GM19452 (cell line): Measurements from ENCODE around the gene PRG2.
"Not testable (repeated sequence)": the region's sequence is repeated elsewhere in the genome, so short reads cannot be mapped to it uniquely, and the experiment has no call there.

Experiments used
- ATAC-seq: cut with Tn5 transposase; IDR thresholded peaks from one replicate; pipeline ENCODE4 v1.9.1; 2021; ENCODE audit not compliant: unreplicated experiment

Gene PRG2

DNA sequence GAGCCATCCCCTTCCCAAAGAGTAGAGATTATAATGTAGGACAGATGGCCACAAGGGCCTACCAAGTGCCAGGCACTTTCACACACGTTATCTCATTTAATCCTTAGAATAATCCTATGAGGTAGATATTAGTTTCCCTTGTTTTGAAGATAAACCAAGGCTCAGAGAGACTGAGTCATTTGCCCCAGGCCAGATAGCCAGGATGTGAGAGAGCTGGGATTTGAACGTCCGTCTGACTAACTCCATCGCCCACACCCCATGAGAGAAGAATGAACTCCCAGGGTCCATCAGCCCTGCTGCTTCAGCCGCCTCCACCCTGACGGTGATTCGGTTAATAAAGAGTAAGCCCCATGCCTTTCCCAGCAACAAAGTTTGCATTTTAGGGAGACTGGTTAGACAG is 20.2 kb downstream of the PRG2 start:
- ATAC-seq, result no peak

DNA sequence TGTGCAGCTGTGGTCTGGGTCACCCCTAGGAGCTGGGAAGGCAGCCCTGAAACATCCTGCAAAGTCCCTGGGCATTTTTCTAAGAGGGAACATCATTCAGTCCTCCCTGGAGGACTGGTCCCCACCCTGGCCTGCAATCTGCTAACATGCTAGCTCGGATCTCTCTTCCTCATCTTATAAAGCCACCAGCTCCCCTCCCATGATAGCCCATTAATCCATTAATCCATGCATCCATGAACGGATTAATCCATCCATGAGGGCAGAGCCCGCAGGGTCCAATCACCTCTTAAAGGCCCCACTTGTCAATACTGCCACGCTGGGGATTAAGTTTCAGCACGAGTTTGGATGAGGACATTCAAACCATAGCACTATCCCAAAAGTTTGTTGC is 21.6 kb downstream of the PRG2 start:
- ATAC-seq, result no peak

DNA sequence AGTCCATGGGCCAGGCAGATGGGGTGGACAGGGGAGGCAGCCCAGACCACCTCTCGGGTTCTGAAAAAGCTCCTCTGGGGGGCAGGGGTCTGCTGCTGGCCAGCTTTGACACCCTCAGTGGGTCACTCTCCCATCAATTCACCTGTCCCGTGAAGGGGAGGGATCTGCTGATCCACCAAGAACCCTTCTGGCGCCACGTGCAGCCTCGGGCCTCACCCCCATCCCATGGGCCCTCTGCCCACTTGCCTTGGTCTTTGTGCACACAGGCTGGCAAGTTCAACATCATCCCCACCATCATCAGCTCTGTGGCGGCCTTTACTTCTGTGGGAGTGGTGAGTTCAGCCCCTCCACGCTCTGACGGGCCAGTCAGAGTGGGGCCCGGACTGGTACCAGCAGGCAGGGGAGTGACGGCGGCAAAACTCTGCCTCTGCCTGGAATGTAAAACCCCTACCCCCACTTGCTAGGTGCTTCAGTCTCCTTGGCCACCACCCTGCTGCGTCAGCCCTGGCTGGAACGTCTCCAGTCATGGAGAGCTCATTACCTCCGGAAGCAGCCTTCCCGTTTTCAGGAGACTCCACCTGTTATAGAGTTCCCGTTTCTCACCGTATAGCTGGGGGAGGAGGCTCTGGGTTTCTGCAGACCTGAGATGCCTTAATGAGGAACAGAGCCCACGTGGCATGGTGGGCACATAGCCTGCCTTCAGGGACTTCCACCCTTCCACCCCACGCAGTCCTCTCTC is 22.2 kb downstream of the PRG2 start:
- ATAC-seq, result no peak

DNA sequence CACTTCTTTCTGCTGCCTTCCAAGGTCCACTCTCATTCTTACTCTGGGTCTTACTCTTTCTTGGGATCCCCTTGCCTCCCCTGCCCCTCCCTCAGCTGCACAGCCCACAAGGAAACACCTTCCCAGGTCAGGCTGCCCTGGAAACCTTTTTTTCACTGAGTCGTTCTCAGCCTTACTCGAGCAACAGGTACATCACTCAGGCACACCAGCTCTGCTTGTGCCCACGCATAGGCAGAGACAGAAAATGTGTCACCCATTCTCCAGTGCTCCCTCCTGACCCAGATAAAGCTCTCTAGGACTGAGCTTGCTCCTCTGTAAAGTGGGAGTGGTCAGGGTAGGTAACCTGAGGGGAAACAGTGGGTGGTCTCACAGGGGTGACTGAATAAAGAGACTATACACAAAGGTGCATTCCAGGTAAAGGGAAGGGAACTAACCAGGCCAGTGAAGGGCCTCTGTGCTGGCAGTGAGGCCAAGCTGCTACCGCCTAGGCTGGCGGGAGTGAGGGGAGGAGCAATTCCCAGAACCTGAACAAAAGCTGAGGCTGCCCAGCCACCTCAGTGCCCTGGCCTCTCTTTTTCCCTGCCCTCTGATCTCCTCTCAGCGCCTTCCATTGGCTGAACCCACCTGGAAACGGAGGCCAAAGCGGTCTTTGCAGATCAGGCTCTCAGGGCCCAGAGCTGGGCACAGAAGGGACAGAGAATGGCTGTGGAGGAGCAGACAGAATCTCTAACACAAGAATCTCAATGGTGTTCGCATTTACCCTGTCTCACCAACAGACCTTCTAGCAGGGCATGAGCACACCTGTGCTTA is 25.4 kb downstream of the PRG2 start:
- no peak for ATAC-seq

DNA sequence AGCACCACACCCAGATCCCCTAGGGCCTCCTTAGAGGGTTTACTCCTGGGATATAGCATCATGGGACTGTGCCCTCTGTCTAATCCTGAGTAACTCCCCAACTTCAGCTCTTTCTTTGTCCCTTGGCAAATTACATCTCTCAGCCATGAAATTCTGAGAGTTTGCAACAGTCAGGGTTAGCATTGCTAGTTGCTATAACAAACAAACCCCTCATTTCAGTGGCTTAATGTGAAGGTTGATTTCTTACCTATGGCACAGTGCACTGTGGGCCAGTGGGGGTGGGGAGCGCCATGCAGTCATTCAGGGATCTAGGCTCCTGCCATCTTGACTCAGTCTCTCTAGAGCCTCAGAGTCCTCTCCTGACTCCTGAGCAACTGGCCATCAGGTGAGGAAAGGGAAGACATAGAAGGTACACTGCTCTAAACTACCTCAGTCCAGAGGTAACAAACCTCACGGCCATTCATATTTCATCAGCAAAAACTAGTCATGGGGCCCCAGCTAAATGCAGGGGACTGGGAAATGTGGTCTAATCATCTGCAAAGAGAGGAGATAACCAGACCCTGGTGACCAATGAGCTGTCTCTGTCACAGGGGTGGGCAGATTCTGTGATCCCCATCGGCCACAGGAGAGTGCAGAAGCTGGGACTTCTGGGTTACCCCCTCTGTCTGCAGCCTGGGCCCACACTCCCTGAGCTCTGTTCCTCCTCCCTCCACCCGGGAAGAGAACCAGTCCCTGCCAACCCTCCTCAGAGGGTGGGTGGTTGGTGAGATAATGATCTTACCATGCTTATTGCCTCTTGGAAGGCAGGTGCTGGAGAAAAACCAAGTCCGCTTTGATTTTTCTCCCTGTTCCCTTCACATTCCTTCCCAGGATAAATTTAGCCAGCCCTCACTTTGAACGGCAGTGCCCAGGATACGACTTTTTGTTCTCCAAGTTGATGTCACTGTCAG is 27.0 kb downstream of the PRG2 start:
- no peak for ATAC-seq

DNA sequence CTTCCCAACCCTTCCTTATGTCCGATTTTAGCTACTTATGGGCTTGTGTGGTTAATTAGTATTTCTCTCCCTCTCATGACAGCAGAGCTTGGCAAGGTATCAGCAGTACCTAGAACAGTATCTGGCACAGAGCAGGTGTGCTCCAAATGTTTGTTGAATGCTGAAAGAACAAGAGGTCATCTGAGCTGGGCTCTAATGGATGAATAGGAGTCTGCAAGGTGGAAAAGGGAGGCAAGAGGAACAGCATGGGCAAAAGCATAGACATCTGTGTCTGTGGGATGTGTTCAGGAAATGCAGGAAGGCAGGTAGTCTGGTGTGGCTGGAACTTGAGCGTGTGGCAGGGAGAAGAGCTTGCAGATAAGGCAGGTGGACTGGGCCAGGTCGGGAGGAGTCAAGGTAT is 28.5 kb downstream of the PRG2 start:
- ATAC-seq, result no peak

DNA sequence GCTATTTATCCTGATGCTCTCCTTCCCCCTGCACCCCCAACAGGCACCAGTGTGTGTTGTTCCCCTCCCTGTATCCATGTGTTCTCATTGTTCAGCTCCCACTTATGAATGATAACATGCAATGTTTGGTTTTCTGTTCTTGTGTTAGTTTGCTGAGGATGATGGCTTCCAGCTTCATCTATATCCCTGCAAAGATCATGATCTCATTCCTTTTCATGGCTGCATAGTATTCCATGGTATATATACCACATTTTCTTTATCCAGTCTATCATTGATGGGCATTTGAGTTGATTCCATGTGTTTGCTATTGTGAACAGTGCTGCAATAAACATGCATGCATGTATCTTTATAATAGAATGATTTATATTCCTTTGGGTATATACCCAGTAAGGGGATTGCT is 29.0 kb downstream of the PRG2 start:
- not testable (repeated sequence) for ATAC-seq

DNA sequence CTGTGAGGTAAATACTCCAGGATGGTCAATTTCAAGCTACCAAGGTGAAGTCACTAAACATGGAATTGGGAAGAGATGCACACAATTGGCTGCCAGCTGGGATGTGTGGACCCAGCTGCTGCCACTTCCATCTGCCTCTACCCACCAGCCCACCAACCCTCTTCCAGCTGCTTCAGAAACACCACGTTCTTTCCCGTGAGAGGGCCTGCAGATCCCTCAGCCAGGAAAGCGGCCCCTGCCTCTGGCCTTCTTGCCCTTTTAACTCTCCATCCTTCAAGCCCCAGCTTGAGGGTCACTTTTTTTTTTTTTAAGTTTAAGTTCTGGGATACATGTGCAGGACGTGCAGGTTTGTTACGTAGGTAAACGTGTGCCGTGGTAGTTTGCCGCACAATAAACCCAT is 29.5 kb downstream of the PRG2 start:
- ATAC-seq, result no peak

DNA sequence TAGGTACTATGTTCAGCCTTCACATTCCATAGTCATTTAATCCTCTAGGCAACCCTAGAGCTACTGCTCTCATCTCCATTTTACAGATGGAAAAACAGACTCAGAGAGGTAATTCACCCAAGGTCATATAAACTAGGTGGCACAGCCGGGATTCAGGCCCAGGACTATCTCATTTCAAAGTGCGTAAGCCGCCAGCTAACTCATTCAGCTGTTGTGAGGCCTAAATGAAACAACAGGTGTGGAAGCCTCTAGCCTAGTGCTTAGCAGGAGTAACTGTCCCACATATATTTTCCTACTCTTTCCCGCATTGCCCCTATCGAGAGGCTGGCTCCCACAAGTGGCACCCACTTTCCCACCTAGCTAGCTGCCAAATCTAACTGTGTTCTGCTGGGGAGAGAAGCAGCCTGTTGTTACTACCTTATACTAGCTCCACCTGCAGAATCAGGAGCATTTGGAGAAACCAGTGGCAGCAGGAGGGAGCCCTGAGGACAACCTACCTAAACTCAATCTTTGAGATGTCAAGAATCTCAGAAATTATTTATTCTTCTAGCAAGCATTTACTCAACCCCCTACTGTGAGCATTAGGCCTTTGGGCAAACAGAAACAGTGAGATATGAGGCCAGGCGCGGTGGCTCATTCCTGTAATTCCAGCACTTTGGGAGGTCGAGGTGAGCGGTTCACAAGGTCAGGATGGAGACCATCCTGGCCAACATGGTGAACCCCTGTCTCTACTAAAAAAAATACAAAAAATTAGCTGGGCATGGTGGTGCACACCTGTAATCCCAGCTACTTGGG is 30.4 kb downstream of the PRG2 start:
- no peak for ATAC-seq

DNA sequence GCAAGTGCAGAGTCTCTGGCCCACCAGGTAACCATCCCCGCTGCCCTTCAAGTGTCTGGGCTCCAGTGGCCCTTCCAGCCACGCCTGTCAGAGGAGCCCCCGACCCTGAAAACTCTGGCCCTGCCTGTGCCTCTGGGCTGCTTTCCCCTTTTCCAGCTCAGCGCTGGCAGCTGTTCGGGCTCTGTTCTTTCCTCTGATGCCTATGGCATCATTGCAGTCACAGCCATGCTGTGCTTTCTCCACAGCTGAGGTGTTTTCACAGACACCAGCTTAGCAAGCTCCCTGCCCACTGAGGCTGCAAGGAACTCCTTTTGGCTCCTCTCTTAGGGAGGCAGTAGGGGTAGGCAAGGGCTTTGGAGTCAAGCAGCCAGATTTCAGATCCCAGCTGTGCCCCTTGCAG is 31.1 kb downstream of the PRG2 start:
- ATAC-seq, result no peak

DNA sequence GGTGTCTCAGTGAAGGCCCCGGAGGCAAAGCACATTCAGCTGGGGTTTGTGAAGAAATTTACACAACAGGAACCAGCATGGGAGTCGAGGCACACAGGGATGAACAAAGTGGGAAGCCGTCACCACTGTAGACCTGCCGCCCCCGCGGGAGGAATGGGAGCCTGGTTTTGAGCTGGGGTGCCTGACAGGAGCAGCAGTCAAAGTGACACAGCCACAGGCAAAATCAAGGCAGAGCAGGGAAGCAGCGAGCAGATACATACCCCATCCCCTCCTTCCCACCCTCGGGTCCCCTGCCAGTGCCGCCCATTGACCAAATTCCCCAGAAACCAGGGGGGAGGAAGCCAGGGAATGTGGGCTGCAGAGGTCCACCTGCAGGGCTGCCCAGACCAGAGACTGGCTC is 31.5 kb downstream of the PRG2 start:
- ATAC-seq, result no peak

DNA sequence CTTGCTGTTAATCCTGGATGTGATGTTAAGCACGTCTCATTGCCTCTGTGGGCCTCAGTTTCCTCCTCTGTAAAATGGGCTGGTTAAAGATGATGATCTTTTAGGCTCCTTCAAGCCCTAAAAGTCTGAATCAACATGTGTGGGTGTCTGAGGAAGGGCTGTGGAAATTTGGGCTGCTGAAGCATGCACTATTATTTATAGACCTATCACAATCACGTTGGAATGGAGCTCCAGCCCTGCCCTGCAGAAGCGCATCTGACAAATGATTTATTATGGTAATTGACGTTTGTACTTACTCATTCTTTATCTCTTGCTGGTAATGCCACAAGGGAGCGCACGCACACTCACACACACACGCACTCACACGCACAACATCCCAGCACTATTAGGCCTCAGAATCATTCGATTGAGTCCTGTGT is 31.9 kb downstream of the PRG2 start:
- no peak for ATAC-seq

DNA sequence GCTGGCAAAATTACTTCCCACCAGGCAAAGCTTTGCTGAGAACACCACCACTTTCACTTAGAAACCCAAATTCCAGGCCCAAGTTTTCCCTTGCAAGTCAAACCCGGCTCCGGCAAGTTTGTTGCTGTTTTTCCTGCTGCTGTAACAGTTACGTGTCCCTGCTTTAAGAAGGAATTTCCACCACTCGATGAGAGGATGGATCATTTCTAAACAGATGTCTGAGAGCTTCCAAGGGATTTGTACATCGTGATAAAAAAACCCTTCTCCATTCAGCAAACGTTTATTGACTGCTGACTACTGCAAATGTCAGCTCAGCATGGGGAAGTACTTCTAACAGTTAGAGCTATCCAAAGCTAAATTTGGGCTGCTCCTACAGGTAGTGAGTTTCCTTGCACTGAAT is 32.6 kb downstream of the PRG2 start:
- ATAC-seq, result no peak

DNA sequence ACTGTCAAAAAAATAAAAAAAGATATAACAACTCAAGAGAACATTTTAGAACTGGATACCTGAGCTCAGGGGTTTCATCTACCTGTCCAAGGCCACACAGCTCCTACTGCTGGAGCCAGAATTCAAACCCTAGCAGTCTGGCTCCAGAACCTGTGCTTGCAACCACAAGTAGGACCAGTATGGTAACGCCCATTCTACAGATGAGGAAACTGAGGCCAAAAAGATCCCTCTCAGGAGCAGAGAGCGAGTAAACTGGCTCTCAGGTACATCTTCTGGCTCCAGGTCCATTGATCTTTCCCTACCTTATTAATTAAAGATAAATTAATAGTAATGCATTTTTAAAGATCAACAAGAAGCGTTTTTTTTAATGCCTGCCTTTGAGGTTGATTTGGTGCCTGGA is 33.1 kb downstream of the PRG2 start:
- ATAC-seq, result no peak

DNA sequence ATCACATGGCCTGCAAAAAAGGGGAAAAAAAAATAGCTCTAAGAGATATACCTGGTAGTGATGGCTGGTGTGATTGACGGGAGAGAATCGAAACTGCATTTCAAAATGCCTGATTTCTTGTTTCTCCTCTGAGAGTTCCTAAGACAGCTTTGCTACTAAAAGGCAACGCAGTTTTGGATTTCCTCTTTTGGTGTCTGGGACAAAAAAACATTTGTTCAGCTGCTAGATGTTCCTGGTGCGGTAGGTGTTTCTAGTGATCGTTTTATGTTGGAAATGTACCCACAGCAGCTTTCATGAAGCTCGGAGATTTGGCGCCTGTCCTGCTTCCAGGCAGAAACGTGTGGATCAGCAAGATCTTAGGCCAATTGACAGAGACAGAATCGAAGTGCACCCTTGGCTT is 34.2 kb downstream of the PRG2 start:
- no peak for ATAC-seq

DNA sequence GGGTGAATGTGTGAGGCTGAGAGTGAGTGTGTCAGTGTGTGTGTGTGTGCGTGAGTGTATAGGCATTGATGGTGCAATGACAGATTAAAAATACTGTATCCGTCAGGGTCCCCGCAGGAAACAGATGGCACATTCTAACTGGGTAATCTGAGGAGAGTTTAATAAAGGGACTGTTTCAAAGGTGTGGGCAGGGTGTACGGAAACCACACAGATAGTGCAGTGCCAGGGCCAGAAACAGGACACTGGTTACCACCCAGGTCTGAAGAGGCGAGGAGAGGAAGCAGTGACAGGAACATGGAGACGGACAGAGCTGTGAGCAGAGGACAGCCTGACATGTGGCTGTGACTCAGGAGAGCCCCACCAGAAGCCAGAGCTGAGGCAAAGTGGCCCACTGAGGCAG is 35.8 kb downstream of the PRG2 start:
- ATAC-seq, result no peak

DNA sequence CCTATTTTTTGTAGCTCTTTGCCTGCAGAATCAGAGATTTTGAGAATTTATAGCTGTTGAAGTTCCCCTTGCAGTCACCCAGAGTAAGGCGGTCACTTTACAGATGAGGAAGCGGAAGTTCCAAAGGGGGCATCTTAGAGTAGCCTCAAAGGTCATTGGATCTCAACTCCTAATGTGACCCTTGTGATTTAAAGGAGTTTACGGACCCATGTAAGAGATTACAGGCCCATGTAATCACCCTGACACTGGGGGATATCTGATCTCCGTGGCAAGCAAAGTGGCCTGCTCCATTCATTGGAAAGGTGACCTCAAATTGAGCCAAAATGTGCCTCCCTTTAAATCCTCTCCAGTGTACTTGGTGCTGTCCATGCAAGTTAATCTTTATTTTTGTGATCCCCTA is 36.6 kb downstream of the PRG2 start:
- ATAC-seq, result no peak

DNA sequence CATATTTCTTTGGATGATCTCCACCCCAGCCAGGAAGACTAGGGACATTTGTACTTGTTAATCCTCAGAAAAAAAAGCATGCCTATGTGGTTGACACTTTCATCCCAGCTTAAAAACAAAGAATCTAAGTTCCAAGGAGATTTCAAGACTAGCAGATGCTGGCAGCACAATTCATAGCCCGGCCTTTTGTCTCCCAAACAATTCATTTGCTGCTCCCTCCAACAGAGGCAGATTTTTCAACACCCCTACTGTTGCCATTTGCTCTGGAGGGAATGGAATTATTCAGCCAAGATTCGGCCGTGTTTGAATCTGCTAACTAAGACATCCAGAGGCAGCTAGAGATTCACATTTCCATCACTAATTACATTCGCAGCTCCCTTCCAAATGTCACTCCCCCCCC is 37.0 kb downstream of the PRG2 start:
- ATAC-seq, result no peak

DNA sequence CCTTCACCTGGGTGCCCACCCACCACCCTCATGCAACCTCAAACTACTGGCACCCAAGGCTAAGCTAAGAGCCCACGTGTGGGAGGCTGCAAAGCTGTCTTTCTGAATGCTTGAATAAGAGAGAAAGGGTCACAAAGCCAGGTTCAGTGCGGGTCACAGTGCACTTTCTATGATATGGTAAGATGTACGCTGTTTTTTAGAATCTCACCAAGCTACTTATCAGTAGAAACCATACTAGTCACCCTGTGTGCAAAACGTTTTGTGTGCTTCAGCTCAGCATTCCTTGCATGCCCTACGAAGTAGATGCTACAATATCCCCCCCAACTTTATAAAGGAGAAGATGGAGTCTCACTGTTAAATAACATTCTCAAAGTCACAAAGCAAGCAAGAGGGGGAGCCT is 37.4 kb downstream of the PRG2 start:
- no peak for ATAC-seq

DNA sequence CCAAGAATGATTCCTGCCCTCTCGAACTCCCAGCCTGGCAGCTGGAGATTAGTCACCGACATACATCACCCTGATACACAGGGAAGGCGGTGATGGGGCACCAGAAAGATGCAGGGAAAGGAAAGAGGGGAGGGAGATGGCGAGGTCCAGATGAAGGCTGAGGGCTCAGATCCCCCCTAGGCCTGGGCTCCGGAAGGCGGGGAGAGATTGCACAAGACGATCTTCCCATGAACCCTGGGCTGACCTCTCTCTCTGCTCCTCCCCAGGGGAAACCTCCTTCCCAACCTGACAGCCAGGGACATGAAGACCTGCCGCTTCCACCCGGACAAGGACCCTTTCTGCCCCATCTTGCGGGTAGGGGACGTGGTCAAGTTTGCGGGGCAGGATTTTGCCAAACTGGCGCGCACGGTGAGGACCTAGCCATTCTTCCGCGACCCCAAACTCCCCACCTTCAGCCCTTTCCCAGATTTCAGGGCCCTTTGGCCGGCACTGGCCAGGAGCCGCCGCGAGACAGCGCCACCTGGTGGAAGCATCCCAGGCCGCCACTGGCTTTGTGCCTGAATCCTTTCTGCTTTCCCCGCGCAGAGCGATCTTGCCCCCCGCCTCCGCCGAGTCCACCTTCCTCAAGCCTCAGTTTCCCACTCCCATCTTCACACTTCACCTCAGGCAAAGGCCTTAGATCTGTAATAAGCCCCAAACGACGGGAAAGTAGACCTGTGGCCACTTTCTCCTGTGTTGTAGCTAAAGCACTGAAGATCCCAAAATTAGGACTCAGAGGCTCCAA is 40.8 kb downstream of the PRG2 start:
- peak; percentile 50 for ATAC-seq
